ENCODE data around the gene TNS4.

Gene TNS4

DNA sequence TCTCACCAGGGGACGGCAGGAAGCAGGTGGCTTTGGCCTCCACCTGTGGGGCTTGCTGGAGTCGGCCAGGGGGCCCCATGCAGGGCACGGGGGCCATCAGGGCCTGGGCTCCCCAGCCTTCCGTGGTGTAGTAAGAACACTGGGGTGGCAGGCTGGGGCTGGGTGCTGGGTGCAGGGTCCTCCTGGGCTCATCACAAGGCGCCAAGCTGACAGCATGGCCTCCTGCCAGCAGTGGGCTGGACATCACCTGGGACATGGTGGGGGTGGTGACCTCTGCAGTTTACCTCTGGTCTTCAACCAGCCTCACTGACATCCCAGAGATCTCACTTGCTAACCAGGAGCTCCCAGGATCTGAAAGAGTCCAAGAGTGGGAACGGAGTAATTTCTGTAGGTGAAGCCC lies 5.3 kb downstream of the TNS4 start:
- TF ChIP-seq, protein P1, sequence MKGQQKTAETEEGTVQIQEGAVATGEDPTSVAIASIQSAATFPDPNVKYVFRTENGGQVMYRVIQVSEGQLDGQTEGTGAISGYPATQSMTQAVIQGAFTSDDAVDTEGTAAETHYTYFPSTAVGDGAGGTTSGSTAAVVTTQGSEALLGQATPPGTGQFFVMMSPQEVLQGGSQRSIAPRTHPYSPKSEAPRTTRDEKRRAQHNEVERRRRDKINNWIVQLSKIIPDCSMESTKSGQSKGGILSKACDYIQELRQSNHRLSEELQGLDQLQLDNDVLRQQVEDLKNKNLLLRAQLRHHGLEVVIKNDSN (IDR thresholded peaks at IDR 0.05): no peak
- no peak for TF ChIP-seq NFIC (IDR thresholded peaks at IDR 0.05)
- no peak for TF ChIP-seq TCF12 (IDR thresholded peaks at IDR 0.05; ENCODE audit: low read depth)
- TF ChIP-seq ZBTB7A (IDR thresholded peaks at IDR 0.05; ENCODE audit: low read depth): no peak
- TF ChIP-seq, protein P2, sequence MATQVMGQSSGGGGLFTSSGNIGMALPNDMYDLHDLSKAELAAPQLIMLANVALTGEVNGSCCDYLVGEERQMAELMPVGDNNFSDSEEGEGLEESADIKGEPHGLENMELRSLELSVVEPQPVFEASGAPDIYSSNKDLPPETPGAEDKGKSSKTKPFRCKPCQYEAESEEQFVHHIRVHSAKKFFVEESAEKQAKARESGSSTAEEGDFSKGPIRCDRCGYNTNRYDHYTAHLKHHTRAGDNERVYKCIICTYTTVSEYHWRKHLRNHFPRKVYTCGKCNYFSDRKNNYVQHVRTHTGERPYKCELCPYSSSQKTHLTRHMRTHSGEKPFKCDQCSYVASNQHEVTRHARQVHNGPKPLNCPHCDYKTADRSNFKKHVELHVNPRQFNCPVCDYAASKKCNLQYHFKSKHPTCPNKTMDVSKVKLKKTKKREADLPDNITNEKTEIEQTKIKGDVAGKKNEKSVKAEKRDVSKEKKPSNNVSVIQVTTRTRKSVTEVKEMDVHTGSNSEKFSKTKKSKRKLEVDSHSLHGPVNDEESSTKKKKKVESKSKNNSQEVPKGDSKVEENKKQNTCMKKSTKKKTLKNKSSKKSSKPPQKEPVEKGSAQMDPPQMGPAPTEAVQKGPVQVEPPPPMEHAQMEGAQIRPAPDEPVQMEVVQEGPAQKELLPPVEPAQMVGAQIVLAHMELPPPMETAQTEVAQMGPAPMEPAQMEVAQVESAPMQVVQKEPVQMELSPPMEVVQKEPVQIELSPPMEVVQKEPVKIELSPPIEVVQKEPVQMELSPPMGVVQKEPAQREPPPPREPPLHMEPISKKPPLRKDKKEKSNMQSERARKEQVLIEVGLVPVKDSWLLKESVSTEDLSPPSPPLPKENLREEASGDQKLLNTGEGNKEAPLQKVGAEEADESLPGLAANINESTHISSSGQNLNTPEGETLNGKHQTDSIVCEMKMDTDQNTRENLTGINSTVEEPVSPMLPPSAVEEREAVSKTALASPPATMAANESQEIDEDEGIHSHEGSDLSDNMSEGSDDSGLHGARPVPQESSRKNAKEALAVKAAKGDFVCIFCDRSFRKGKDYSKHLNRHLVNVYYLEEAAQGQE (IDR thresholded peaks at IDR 0.05; ENCODE audit: low read depth): no peak
- TF ChIP-seq FOXM1 (IDR thresholded peaks at IDR 0.05; ENCODE audit: borderline replicate concordance, low read depth): no peak
- TF ChIP-seq CREB1 (IDR thresholded peaks at IDR 0.05; ENCODE audit: low read depth): no peak
- TF ChIP-seq, protein P3, sequence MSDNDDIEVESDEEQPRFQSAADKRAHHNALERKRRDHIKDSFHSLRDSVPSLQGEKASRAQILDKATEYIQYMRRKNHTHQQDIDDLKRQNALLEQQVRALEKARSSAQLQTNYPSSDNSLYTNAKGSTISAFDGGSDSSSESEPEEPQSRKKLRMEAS (IDR thresholded peaks at IDR 0.05): no peak
- no peak for TF ChIP-seq YY1 (IDR thresholded peaks at IDR 0.05; ENCODE audit: low read depth)
- no peak for TF ChIP-seq TAF1 (IDR thresholded peaks at IDR 0.05; ENCODE audit: low read depth)
- no peak for TF ChIP-seq RAD21 (IDR thresholded peaks at IDR 0.05; ENCODE audit: low read depth)
- no peak for TF ChIP-seq CEBPB (IDR thresholded peaks at IDR 0.05)
- no peak for TF ChIP-seq TEAD4 (IDR thresholded peaks at IDR 0.05)
- no peak for TF ChIP-seq EP300 (IDR thresholded peaks at IDR 0.05; ENCODE audit: borderline replicate concordance)
- TF ChIP-seq EGR1 (IDR thresholded peaks at IDR 0.05): no peak

- TF ChIP-seq NFIC (IDR thresholded peaks at IDR 0.05): no peak
- TF ChIP-seq, protein P1 (IDR thresholded peaks at IDR 0.05): no peak
- no peak for TF ChIP-seq ZBTB7A (IDR thresholded peaks at IDR 0.05; ENCODE audit: low read depth)
- TF ChIP-seq TCF12 (IDR thresholded peaks at IDR 0.05; ENCODE audit: low read depth): no peak
- TF ChIP-seq FOXM1 (IDR thresholded peaks at IDR 0.05; ENCODE audit: borderline replicate concordance, low read depth): no peak
- no peak for TF ChIP-seq EGR1 (IDR thresholded peaks at IDR 0.05)
- TF ChIP-seq, protein P2 (IDR thresholded peaks at IDR 0.05; ENCODE audit: low read depth): no peak
Observed at GRCh38 chr17:40495140-40495539, 6.3 kb downstream of the TNS4 start.

DNA sequence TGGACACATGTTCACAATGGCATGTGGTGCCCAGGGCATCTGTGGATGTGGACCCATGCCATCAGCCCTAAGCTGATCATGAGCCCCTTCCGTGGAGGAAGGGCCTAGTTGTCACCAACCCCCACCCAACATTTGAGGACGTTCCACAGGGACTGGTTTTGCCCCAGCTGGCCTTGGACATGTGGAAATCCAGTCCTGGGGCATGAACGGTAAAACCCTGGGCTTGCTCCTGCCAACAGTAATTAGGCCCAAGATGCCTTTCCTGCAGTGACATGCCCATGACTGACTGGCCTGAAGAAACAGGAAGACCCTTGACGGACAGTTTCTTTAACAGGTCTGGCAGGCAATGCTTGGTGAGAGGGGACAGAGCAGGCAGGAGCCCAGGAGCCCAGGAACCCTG lies 7.7 kb downstream of the TNS4 start:
- TF ChIP-seq TCF12 (IDR thresholded peaks at IDR 0.05; ENCODE audit: low read depth): no peak
- TF ChIP-seq, protein P2 (IDR thresholded peaks at IDR 0.05; ENCODE audit: low read depth): no peak
- no peak for TF ChIP-seq ZBTB7A (IDR thresholded peaks at IDR 0.05; ENCODE audit: low read depth)
- no peak for TF ChIP-seq TEAD4 (IDR thresholded peaks at IDR 0.05)
- TF ChIP-seq CEBPB (IDR thresholded peaks at IDR 0.05): no peak
- TF ChIP-seq, protein P3 (IDR thresholded peaks at IDR 0.05): no peak
- no peak for TF ChIP-seq NFIC (IDR thresholded peaks at IDR 0.05)
- TF ChIP-seq CREB1 (IDR thresholded peaks at IDR 0.05; ENCODE audit: low read depth): no peak
- TF ChIP-seq, protein P1 (IDR thresholded peaks at IDR 0.05): no peak
- TF ChIP-seq RAD21 (IDR thresholded peaks at IDR 0.05; ENCODE audit: low read depth): no peak
- TF ChIP-seq YY1 (IDR thresholded peaks at IDR 0.05; ENCODE audit: low read depth): no peak
- no peak for TF ChIP-seq EP300 (IDR thresholded peaks at IDR 0.05; ENCODE audit: borderline replicate concordance)
- no peak for TF ChIP-seq TAF1 (IDR thresholded peaks at IDR 0.05; ENCODE audit: low read depth)
- TF ChIP-seq FOXM1 (IDR thresholded peaks at IDR 0.05; ENCODE audit: borderline replicate concordance, low read depth): no peak
- no peak for TF ChIP-seq EGR1 (IDR thresholded peaks at IDR 0.05)

GRCh38 chr17:40491486-40491885 lies 9.9 kb downstream of the TNS4 start:
- TF ChIP-seq EP300 (IDR thresholded peaks at IDR 0.05; ENCODE audit: borderline replicate concordance) (no peak), NFIC (IDR thresholded peaks at IDR 0.05) (no peak), ZBTB7A (IDR thresholded peaks at IDR 0.05; ENCODE audit: low read depth) (no peak), TCF12 (IDR thresholded peaks at IDR 0.05; ENCODE audit: low read depth) (no peak), YY1 (IDR thresholded peaks at IDR 0.05; ENCODE audit: low read depth) (no peak), RAD21 (IDR thresholded peaks at IDR 0.05; ENCODE audit: low read depth) (no peak), CEBPB (IDR thresholded peaks at IDR 0.05) (no peak), EGR1 (IDR thresholded peaks at IDR 0.05) (no peak), CREB1 (IDR thresholded peaks at IDR 0.05; ENCODE audit: low read depth) (no peak), TEAD4 (IDR thresholded peaks at IDR 0.05) (no peak), TAF1 (IDR thresholded peaks at IDR 0.05; ENCODE audit: low read depth) (no peak), FOXM1 (IDR thresholded peaks at IDR 0.05; ENCODE audit: borderline replicate concordance, low read depth) (no peak)
- TF ChIP-seq, protein P3 (IDR thresholded peaks at IDR 0.05): no peak
- TF ChIP-seq, protein P2 (IDR thresholded peaks at IDR 0.05; ENCODE audit: low read depth): no peak
